ENCODE measurements around the gene GMDS.
"Not testable (repeated sequence)": the region's sequence is repeated elsewhere in the genome, so short reads cannot be mapped to it uniquely, and the experiment has no call there.

- not testable (repeated sequence) for TF ChIP-seq EZH2 (IDR thresholded peaks at IDR 0.05; ENCODE audit: low read length, missing control alignments); CTCF (conservative IDR thresholded peaks at IDR 0.05 in 1 of 2, IDR thresholded peaks at IDR 0.05 in 1 of 2; ENCODE audit: low read depth in 1 of 2, low read length in 2 of 2)
Measured at GRCh38 chr6:1691828-1692227, 553.6 kb downstream of the GMDS start.

Measured in fibroblast of lung (primary cell).